GM12878 (cell line): ENCODE measurements around the gene MSI2. TPM values are rescaled to one million over a fixed set of nuclear protein-coding genes. Genes with fewer than 3 reads are reported as not detected.

Experiments
- ATAC-seq: fragments of 200-7000 bp; cut with Tn5 transposase; 3 replicates; pipeline ENCODE4 v1.9.1; 2020; ENCODE audit warnings: mild to moderate bottlenecking, moderate library complexity
- BruUV-seq: library from RNA; stranded (reverse); fragments of 400-500 nt; replicated peaks from 2 replicates; lab custom pipeline; 2021; lab: Mats Ljungman, UMichigan
- CTCF ChIA-PET: fragments of 300-600 bp; sonication (Branson Sonifier 250); formaldehyde crosslinking; extraction: SDS; loops from one replicate; lab custom pipeline; 2021; ENCODE audit warnings: inconsistent platforms; lab: Yijun Ruan, JAX
- POLR2A ChIA-PET: fragments of 350-600 bp; formaldehyde crosslinking; extraction: SDS; loops from one replicate; lab custom pipeline; 2021; ENCODE audit warnings: inconsistent platforms; lab: Charles Lee
- RAD21 ChIA-PET: fragments of 300-600 bp; sonication (Branson Sonifier 250); formaldehyde crosslinking; loops from one replicate; lab custom pipeline; 2023; ENCODE audit warnings: antibody characterized with exemption; ENCODE audit not compliant: unreplicated experiment; lab: Charles Lee
- SMC1A ChIA-PET: fragments of 300-600 bp; sonication (Branson Sonifier 250); formaldehyde crosslinking; loops from one replicate; lab custom pipeline; 2023; ENCODE audit not compliant: unreplicated experiment, uncharacterized antibody; lab: Charles Lee
- DNase-seq: peaks from one replicate; pipeline ENCODE4 v3.0.0-alpha.2; 2011; ENCODE audit warnings: low read depth, low spot score
- FAIRE-seq: peaks from 3 replicates; lab custom pipeline; 2011; peaks lifted over from hg19 to GRCh38; lab: Jason Lieb, UNC
- H2AFZ ChIP-seq: 2 replicates; pipeline ENCODE4 v1.6.0; 2011; ENCODE audit warnings: low read depth, low read length, control low read depth; ENCODE audit not compliant: control insufficient read depth
- H3K27ac ChIP-seq: 2 replicates; pipeline ENCODE4 v1.5.1; 2011; ENCODE audit warnings: control low read depth; ENCODE audit not compliant: control insufficient read depth, insufficient read depth
- H3K27me3 ChIP-seq, 2 experiments: replicated peaks in 1 of 2; 2 replicates each; pipeline versions ENCODE4 v1.6.0 to v1.6.1; 2011; ENCODE audit warnings: low read length in 1 of 2; ENCODE audit not compliant: control insufficient read depth in 2 of 2, insufficient read depth in 2 of 2
- H3K36me3 ChIP-seq, 2 experiments: 2 replicates each; pipeline ENCODE4 v1.5.1; 2011; ENCODE audit warnings: low read length in 1 of 2; ENCODE audit not compliant: control insufficient read depth in 2 of 2, insufficient read depth in 2 of 2
- H3K4me1 ChIP-seq: 2 replicates; pipeline ENCODE4 v1.6.1; 2011; ENCODE audit warnings: mild to moderate bottlenecking, low read length, moderate library complexity, mixed read lengths; ENCODE audit not compliant: control insufficient read depth, insufficient read depth
- H3K4me2 ChIP-seq: 2 replicates; pipeline ENCODE4 v1.6.0; 2011; ENCODE audit warnings: control low read depth; ENCODE audit not compliant: control insufficient read depth, insufficient read depth
- H3K4me3 ChIP-seq: fragments of 200-600 bp; sonication (generic); 2 replicates; pipeline ENCODE4 v1.5.1; 2016
- H3K79me2 ChIP-seq: 2 replicates; pipeline ENCODE4 v1.6.0; 2011; ENCODE audit warnings: low read length; ENCODE audit not compliant: control insufficient read depth, insufficient read depth
- H3K9ac ChIP-seq: 2 replicates; pipeline ENCODE4 v1.8.0; 2011; ENCODE audit warnings: low read length, control low read depth, mixed read lengths; ENCODE audit not compliant: control insufficient read depth, insufficient read depth
- H3K9me3 ChIP-seq: replicated peaks from 3 replicates; pipeline ENCODE4 v1.5.1; 2011; ENCODE audit warnings: mild to moderate bottlenecking, low read length; ENCODE audit not compliant: control insufficient read depth, insufficient read depth
- H4K20me1 ChIP-seq: 2 replicates; pipeline ENCODE4 v1.6.0; 2011; ENCODE audit not compliant: control insufficient read depth, insufficient read depth
- BCL11A ChIP-seq: IDR thresholded peaks from 2 replicates; pipeline ENCODE4 v1.6.1; 2011; ENCODE audit warnings: low read depth, low read length
- FOS ChIP-seq: IDR thresholded peaks from 3 replicates; pipeline ENCODE4 v1.6.1; 2011; ENCODE audit warnings: borderline replicate concordance; ENCODE audit not compliant: insufficient read length; ENCODE audit errors: extremely low read depth
- IRF3 ChIP-seq: fragments of 450-650 bp; IDR thresholded peaks from 2 replicates; pipeline ENCODE4 v1.6.1; 2014; ENCODE audit warnings: mild to moderate bottlenecking
- JUNB ChIP-seq: IDR thresholded peaks from 2 replicates; pipeline ENCODE4 v1.6.1; 2016; ENCODE audit warnings: antibody characterized with exemption, mild to moderate bottlenecking
- KDM1A ChIP-seq: fragments of 200-600 bp; sonication (generic); IDR thresholded peaks from 2 replicates; pipeline ENCODE4 v1.6.1; 2016; ENCODE audit warnings: borderline replicate concordance
- MTA2 ChIP-seq: fragments of 450-650 bp; IDR thresholded peaks from 2 replicates; pipeline ENCODE4 v1.6.1; 2016; ENCODE audit warnings: low read depth, mild to moderate bottlenecking, moderate library complexity
- NFIC ChIP-seq: IDR thresholded peaks from 2 replicates; pipeline ENCODE4 v1.6.1; 2012; ENCODE audit warnings: low read depth, mild to moderate bottlenecking, inconsistent platforms, low read length, moderate library complexity
- NR2C1 ChIP-seq: fragments of 450-650 bp; IDR thresholded peaks from 2 replicates; pipeline ENCODE4 v1.6.1; 2017; ENCODE audit warnings: antibody characterized with exemption, mild to moderate bottlenecking, moderate library complexity
- POLR2A ChIP-seq: IDR thresholded peaks from 2 replicates; pipeline ENCODE4 v1.6.1; 2011; ENCODE audit warnings: low read depth, mild to moderate bottlenecking, low read length
- SIX5 ChIP-seq: IDR thresholded peaks from 2 replicates; pipeline ENCODE4 v1.6.1; 2011; ENCODE audit warnings: mild to moderate bottlenecking, low read depth, low read length, moderate library complexity; ENCODE audit not compliant: severe bottlenecking
- SPI1 ChIP-seq: IDR thresholded peaks from 2 replicates; pipeline ENCODE4 v1.6.1; 2011; ENCODE audit warnings: low read depth, mild to moderate bottlenecking, low read length, moderate library complexity, borderline replicate concordance; ENCODE audit not compliant: insufficient read depth
- STAT3 ChIP-seq: IDR thresholded peaks from 2 replicates; pipeline ENCODE4 v1.6.1; 2011; ENCODE audit warnings: low read depth, low read length, improper control_type of control experiment
- TCF12 ChIP-seq: IDR thresholded peaks from 2 replicates; pipeline ENCODE4 v1.6.1; 2011; ENCODE audit warnings: low read depth, mild to moderate bottlenecking, low read length
- ZNF207 ChIP-seq: fragments of 450-650 bp; IDR thresholded peaks from 2 replicates; pipeline ENCODE4 v1.6.1; 2014; ENCODE audit warnings: antibody characterized with exemption, mild to moderate bottlenecking, borderline replicate concordance
- WGBS: methylation state at CpG from one replicate; pipeline ENCODE4 v1.1.6; 2016; ENCODE audit warnings: low lambda C conversion rate; ENCODE audit not compliant: insufficient replicate concordance, insufficient coverage; ENCODE audit errors: missing lambda C conversion rate; 5-methylcytosine and 5-hydroxymethylcytosine counted together
- in situ Hi-C: fragments of 300-500 bp; cut with MboI; formaldehyde crosslinking; loops from 9 replicates; pipeline ENCODE4 v1.14.3; 2018; ENCODE audit warnings: mixed read lengths
- intact Hi-C: fragments of 100-400 bp; cut with micrococcal nuclease; formaldehyde crosslinking; loops from one replicate; pipeline ENCODE4 v1.14.2; 2022; ENCODE audit not compliant: unreplicated experiment
- polyA plus RNA-seq, 11 experiments: library from polyadenylated mRNA; depleted of rRNA in 4 of 11; unstranded in 6 of 11; stranded (reverse) in 5 of 11; fragments of >200 nt; fragmentation: Nextera tagmentation in 4 of 11; fragmentation: Illumina TruSeq in 1 of 11; extraction: Ambion mirVana in 4 of 11; extraction: Trizol in 1 of 11; gene quantifications; 1 replicate in 1 of 11; 2 replicates in 10 of 11; pipeline versions ENCODE4 v1.2.1 to v1.2.3, GENCODE V29; 2011 to 2016; ENCODE audit warnings: inconsistent platforms in 2 of 11, missing spikeins in 2 of 11, low read depth in 1 of 11
- total RNA-seq, 4 experiments: library from RNA; depleted of rRNA in 3 of 4; stranded (reverse); fragments of >200 nt in 3 of 4; fragmentation: Illumina TruSeq in 1 of 4; extraction: Trizol in 1 of 4; gene quantifications; 2 replicates each; pipeline versions ENCODE4 v1.2.1 to v1.2.3, GENCODE V29; 2013 to 2021
- TF ChIP-seq, protein P1 (sequence below): IDR thresholded peaks from 2 replicates; pipeline ENCODE4 v1.6.1; 2012; ENCODE audit warnings: mild to moderate bottlenecking, low read depth, low read length
- TF ChIP-seq, protein P2 (sequence below): fragments of 450-650 bp; IDR thresholded peaks from 2 replicates; pipeline ENCODE4 v1.6.1; 2017; ENCODE audit warnings: borderline replicate concordance

Gene MSI2
- total and polyA plus RNA-seq, 10 of the 15 experiments (the other 5 are each of a cell fraction or from before 2014, with no cell fraction given) = 6.1 to 76.1 (median 42.0) TPM

GRCh38 chr17:57482657-57483056 is 226.3 kb downstream of the MSI2 start:
- H3K4me3 ChIP-seq = no peak overlapping the region
- peaks cover 18% of the 10 kb centered on the region for H3K79me2 ChIP-seq
- DNase-seq (no peak), ATAC-seq (no peak), FAIRE-seq (no peak)
- no peaks in the 10 kb centered on the region for H3K27me3 ChIP-seq
- SMC1A ChIA-PET = interaction anchor here (0.7 to 10.8 kb wide), 2 partner anchors 12 to 113 kb away, joined by 3 to 102 read pairs; no protein-coding TSS in a partner anchor
- no peaks in the 10 kb centered on the region for H4K20me1 ChIP-seq
- H3K4me2 ChIP-seq = no peak overlapping the region
- H2AFZ ChIP-seq = no peak overlapping the region
- H3K27ac ChIP-seq = no peak overlapping the region
- no peak for TF ChIP-seq ZNF207
- no peak for TF ChIP-seq NR2C1
- TF ChIP-seq, protein P1, sequence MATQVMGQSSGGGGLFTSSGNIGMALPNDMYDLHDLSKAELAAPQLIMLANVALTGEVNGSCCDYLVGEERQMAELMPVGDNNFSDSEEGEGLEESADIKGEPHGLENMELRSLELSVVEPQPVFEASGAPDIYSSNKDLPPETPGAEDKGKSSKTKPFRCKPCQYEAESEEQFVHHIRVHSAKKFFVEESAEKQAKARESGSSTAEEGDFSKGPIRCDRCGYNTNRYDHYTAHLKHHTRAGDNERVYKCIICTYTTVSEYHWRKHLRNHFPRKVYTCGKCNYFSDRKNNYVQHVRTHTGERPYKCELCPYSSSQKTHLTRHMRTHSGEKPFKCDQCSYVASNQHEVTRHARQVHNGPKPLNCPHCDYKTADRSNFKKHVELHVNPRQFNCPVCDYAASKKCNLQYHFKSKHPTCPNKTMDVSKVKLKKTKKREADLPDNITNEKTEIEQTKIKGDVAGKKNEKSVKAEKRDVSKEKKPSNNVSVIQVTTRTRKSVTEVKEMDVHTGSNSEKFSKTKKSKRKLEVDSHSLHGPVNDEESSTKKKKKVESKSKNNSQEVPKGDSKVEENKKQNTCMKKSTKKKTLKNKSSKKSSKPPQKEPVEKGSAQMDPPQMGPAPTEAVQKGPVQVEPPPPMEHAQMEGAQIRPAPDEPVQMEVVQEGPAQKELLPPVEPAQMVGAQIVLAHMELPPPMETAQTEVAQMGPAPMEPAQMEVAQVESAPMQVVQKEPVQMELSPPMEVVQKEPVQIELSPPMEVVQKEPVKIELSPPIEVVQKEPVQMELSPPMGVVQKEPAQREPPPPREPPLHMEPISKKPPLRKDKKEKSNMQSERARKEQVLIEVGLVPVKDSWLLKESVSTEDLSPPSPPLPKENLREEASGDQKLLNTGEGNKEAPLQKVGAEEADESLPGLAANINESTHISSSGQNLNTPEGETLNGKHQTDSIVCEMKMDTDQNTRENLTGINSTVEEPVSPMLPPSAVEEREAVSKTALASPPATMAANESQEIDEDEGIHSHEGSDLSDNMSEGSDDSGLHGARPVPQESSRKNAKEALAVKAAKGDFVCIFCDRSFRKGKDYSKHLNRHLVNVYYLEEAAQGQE = no peak
- TF ChIP-seq JUNB = no peak
- no peak for TF ChIP-seq STAT3
- TF ChIP-seq SIX5 = no peak
- TF ChIP-seq BCL11A = no peak
- no peak for TF ChIP-seq IRF3
- TF ChIP-seq NFIC = no peak
- TF ChIP-seq, protein P2, sequence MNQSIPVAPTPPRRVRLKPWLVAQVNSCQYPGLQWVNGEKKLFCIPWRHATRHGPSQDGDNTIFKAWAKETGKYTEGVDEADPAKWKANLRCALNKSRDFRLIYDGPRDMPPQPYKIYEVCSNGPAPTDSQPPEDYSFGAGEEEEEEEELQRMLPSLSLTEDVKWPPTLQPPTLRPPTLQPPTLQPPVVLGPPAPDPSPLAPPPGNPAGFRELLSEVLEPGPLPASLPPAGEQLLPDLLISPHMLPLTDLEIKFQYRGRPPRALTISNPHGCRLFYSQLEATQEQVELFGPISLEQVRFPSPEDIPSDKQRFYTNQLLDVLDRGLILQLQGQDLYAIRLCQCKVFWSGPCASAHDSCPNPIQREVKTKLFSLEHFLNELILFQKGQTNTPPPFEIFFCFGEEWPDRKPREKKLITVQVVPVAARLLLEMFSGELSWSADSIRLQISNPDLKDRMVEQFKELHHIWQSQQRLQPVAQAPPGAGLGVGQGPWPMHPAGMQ = no peak
- TF ChIP-seq TCF12 = no peak
- TF ChIP-seq SPI1 = no peak
- TF ChIP-seq FOS = no peak
- no peak for TF ChIP-seq KDM1A
- no peak for TF ChIP-seq POLR2A
- TF ChIP-seq MTA2 = no peak
- peaks cover 0 to 3% of the 10 kb centered on the region in 2 experiments; a peak in 1 of 4 replicates for H3K36me3 ChIP-seq
- H3K4me1 ChIP-seq = peaks cover 40% of the 10 kb centered on the region
- no peaks in the 10 kb centered on the region for H3K9me3 ChIP-seq
- CTCF ChIA-PET = no interaction called here
- RAD21 ChIA-PET = interaction anchor here (1.0 kb wide), 1 partner anchor 28 kb away, joined by 3 read pairs; no protein-coding TSS in a partner anchor
- WGBS = 95% methylated on average over 2 of the region's 2 CpGs
- in situ Hi-C loops (no loop called here), intact Hi-C loops (no loop called here)
- no peak overlapping the region for H3K9ac ChIP-seq
- BruUV-seq = no TSS peak
- POLR2A ChIA-PET = no interaction called here
